ENCODE results near the gene PROZ. TPM values are rescaled to one million over a fixed set of nuclear protein-coding genes. Genes with fewer than 3 reads are reported as not detected.

PROZ gene
- total and polyA plus RNA-seq, 2 of the 13 experiments (the other 11 are each of a cell fraction or from before 2014, with no cell fraction given) = 5.6 to 22.5 TPM

DNA sequence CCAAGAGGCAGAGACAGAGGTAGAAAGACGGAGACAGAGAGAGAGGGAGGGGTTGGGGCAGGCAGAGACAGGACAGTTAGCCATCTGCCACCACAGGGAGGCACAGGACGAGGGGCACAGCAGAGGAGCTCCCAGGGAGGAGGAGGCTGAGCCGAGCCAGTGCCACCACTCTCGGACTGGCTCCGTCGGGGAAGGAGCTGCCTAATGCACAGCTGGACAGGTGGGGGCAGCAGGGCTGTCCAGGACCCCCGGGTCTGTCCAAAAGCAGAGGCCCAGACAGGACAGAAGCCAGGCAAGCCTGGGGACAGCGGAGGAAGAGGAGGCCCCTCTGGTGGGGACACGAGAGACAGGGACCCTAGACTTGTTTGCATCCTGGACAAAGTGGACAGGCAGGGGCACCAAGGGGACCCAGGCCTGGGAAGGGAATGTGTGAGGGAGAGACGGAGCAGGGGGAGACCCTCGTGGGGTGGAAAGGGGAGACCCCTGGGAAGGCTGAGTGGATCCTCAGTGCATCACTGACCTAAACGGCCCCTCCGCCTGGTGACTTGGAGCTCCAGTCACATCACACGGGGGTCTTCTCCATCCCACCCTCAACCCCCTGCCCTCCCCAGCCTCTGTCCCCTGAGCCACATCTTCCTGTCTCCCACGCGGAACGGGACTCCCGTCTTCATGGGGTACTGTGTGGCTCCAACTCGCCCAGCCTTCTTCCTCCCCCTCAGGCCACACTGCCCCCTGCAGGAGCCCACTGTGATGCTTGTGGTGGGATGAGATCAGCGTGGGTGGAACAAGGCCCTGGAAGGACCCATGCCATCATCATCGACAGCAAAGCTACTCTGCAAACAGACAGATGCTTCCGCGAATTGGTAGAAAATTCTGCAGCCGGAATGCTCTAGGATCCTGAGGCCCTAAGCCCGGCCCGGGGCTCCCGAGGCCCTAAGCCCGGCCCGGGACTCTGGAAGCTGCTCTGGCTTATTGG lies 34.9 kb upstream of the PROZ start (continued):
- TF ChIP-seq SETDB1 (CRISPR knock-in tag; IDR thresholded peaks at IDR 0.05; ENCODE audit: borderline replicate concordance) (no peak), ZNF773 (CRISPR knock-in tag; IDR thresholded peaks at IDR 0.05; ENCODE audit: borderline replicate concordance) (0 out of 2 replicates have a peak, but pooled peaks have one; percentile 49), ZSCAN20 (CRISPR knock-in tag; IDR thresholded peaks at IDR 0.05; ENCODE audit: borderline replicate concordance) (no peak), XRCC5 (optimal IDR thresholded peaks at IDR 0.05; ENCODE audit: low read length) (peak; percentile 76), WIZ (CRISPR knock-in tag; IDR thresholded peaks at IDR 0.05) (0 out of 2 replicates have a peak, but pooled peaks have one; percentile 50), ZNF160 (CRISPR knock-in tag; IDR thresholded peaks at IDR 0.05) (0 out of 2 replicates have a peak, but pooled peaks have one; percentile 26), GATAD2A (CRISPR knock-in tag; IDR thresholded peaks at IDR 0.05) (peak; percentile 56; the same call in 1 of the 2 replicates), HDAC1 (CRISPR knock-in tag; IDR thresholded peaks at IDR 0.05) (peak; percentile 58), MAX (IDR thresholded peaks at IDR 0.05) (peak; percentile 38; the same call in 1 of the 2 replicates), RARG (CRISPR knock-in tag; IDR thresholded peaks at IDR 0.05; ENCODE audit: low read depth) (no peak), ZBTB33 (CRISPR knock-in tag; IDR thresholded peaks at IDR 0.05) (peak; percentile 73; the same call in 1 of the 2 replicates), ZNF687 (CRISPR knock-in tag; IDR thresholded peaks at IDR 0.05) (peak; percentile 69), ZSCAN22 (CRISPR knock-in tag; IDR thresholded peaks at IDR 0.05) (peak; percentile 89; the same call in 1 of the 2 replicates), ZNF33A (CRISPR knock-in tag; IDR thresholded peaks at IDR 0.05; ENCODE audit: borderline replicate concordance) (no peak), MAFG (CRISPR knock-in tag; IDR thresholded peaks at IDR 0.05) (no peak), MED1 (CRISPR knock-in tag; IDR thresholded peaks at IDR 0.05) (peak; percentile 19; the same call in 1 of the 2 replicates)
- TF ChIP-seq, protein P1, sequence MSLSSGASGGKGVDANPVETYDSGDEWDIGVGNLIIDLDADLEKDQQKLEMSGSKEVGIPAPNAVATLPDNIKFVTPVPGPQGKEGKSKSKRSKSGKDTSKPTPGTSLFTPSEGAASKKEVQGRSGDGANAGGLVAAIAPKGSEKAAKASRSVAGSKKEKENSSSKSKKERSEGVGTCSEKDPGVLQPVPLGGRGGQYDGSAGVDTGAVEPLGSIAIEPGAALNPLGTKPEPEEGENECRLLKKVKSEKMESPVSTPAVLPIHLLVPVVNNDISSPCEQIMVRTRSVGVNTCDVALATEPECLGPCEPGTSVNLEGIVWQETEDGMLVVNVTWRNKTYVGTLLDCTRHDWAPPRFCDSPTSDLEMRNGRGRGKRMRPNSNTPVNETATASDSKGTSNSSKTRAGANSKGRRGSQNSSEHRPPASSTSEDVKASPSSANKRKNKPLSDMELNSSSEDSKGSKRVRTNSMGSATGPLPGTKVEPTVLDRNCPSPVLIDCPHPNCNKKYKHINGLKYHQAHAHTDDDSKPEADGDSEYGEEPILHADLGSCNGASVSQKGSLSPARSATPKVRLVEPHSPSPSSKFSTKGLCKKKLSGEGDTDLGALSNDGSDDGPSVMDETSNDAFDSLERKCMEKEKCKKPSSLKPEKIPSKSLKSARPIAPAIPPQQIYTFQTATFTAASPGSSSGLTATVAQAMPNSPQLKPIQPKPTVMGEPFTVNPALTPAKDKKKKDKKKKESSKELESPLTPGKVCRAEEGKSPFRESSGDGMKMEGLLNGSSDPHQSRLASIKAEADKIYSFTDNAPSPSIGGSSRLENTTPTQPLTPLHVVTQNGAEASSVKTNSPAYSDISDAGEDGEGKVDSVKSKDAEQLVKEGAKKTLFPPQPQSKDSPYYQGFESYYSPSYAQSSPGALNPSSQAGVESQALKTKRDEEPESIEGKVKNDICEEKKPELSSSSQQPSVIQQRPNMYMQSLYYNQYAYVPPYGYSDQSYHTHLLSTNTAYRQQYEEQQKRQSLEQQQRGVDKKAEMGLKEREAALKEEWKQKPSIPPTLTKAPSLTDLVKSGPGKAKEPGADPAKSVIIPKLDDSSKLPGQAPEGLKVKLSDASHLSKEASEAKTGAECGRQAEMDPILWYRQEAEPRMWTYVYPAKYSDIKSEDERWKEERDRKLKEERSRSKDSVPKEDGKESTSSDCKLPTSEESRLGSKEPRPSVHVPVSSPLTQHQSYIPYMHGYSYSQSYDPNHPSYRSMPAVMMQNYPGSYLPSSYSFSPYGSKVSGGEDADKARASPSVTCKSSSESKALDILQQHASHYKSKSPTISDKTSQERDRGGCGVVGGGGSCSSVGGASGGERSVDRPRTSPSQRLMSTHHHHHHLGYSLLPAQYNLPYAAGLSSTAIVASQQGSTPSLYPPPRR (CRISPR knock-in tag; IDR thresholded peaks at IDR 0.05; ENCODE audit: borderline replicate concordance) = no peak

Measured in HepG2 (cell line).